GM23338 (cell line): ENCODE data around the gene ABL1. TPM values are rescaled to one million over a fixed set of nuclear protein-coding genes. Genes with fewer than 3 reads are reported as not detected.

Source experiments
- ATAC-seq: fragments of 200-7000 bp; cut with Tn5 transposase; 3 replicates; pipeline ENCODE4 v1.9.1; 2020
- DNase-seq: peaks from one replicate; pipeline ENCODE4 v3.0.0-alpha.2; 2015; ENCODE audit warnings: low spot score
- H2AFZ ChIP-seq: fragments of 200-600 bp; sonication (generic); 2 replicates; pipeline ENCODE4 v1.8.0; 2016; ENCODE audit warnings: antibody characterized with exemption, mild to moderate bottlenecking, moderate library complexity
- H3F3A ChIP-seq: fragments of 200-600 bp; sonication (generic); replicated peaks from 2 replicates; pipeline ENCODE4 v1.8.0; 2017; ENCODE audit warnings: antibody characterized with exemption, mixed run types, low read depth
- H3K27ac ChIP-seq: fragments of 200-600 bp; sonication (generic); 2 replicates; pipeline ENCODE4 v1.6.1; 2016; ENCODE audit warnings: low read depth
- H3K27me3 ChIP-seq: fragments of 200-600 bp; sonication (generic); 2 replicates; pipeline ENCODE4 v1.8.0; 2016; ENCODE audit warnings: mild to moderate bottlenecking, mixed run types, moderate library complexity; ENCODE audit not compliant: insufficient read depth
- H3K36me3 ChIP-seq: fragments of 200-600 bp; sonication (generic); 2 replicates; pipeline ENCODE4 v1.8.0; 2016; ENCODE audit warnings: mild to moderate bottlenecking; ENCODE audit not compliant: insufficient read depth
- H3K4me1 ChIP-seq: fragments of 200-600 bp; sonication (generic); 2 replicates; pipeline ENCODE4 v1.8.0; 2016; ENCODE audit warnings: mild to moderate bottlenecking, moderate library complexity; ENCODE audit not compliant: insufficient read depth
- H3K4me2 ChIP-seq: fragments of 200-600 bp; sonication (generic); 2 replicates; pipeline ENCODE4 v1.7.1; 2017; ENCODE audit warnings: mixed run types
- H3K4me3 ChIP-seq: fragments of 200-600 bp; sonication (generic); 2 replicates; pipeline ENCODE4 v1.6.1; 2016; ENCODE audit warnings: mixed run types
- H3K79me2 ChIP-seq: fragments of 200-600 bp; sonication (generic); replicated peaks from 2 replicates; pipeline ENCODE4 v1.8.0; 2017; ENCODE audit warnings: mild to moderate bottlenecking; ENCODE audit not compliant: insufficient read depth
- H3K9me2 ChIP-seq: fragments of 200-600 bp; sonication (generic); 2 replicates; pipeline ENCODE4 v1.8.0; 2017; ENCODE audit not compliant: insufficient read depth
- H4K20me1 ChIP-seq: fragments of 200-600 bp; sonication (generic); replicated peaks from 2 replicates; pipeline ENCODE4 v1.8.0; 2017; ENCODE audit warnings: mild to moderate bottlenecking; ENCODE audit not compliant: insufficient read depth
- H3K27ac Mint-ChIP-seq: 2 replicates; pipeline ENCODE4 v1.8.0; 2020; ENCODE audit warnings: inconsistent platforms, mild to moderate bottlenecking, moderate library complexity, mixed read lengths
- H3K27me3 Mint-ChIP-seq: 3 replicates; pipeline ENCODE4 v1.8.0; 2022; ENCODE audit warnings: low read depth, mild to moderate bottlenecking, moderate library complexity, mixed read lengths, inconsistent platforms; ENCODE audit not compliant: insufficient read depth, poor library complexity
- H3K36me3 Mint-ChIP-seq: 3 replicates; pipeline ENCODE4 v1.8.0; 2021; ENCODE audit warnings: low read depth, mild to moderate bottlenecking, inconsistent platforms, moderate library complexity, mixed read lengths
- H3K4me1 Mint-ChIP-seq: 3 replicates; pipeline ENCODE4 v1.8.0; 2020; ENCODE audit warnings: mild to moderate bottlenecking, inconsistent platforms, mixed read lengths
- H3K4me3 Mint-ChIP-seq: 3 replicates; pipeline ENCODE4 v1.8.0; 2021; ENCODE audit warnings: moderate library complexity, mild to moderate bottlenecking, inconsistent platforms, mixed read lengths
- H3K9me3 Mint-ChIP-seq: 3 replicates; pipeline ENCODE4 v1.8.0; 2020; ENCODE audit warnings: moderate library complexity, mild to moderate bottlenecking, inconsistent platforms, mixed read lengths
- CREB1 ChIP-seq: fragments of 250-450 bp; sonication (Bioruptor Pico); IDR thresholded peaks from 2 replicates; pipeline ENCODE4 v1.5.0; 2020; ENCODE audit warnings: low read depth, mild to moderate bottlenecking, moderate library complexity
- CTCF ChIP-seq, 2 experiments: fragments of 200-600 bp in 1 of 2; sonication (generic) in 1 of 2; conservative IDR thresholded peaks; 2 replicates each; pipeline versions ENCODE4 v1.5.1 to v1.6.1; 2016 to 2017; ENCODE audit warnings: antibody characterized with exemption in 2 of 2, low read depth in 2 of 2, mild to moderate bottlenecking in 2 of 2, moderate library complexity in 1 of 2
- ETS1 ChIP-seq: IDR thresholded peaks from 2 replicates; pipeline ENCODE4 v1.6.1; 2016; ENCODE audit warnings: antibody characterized with exemption
- EZH2 ChIP-seq: fragments of 200-600 bp; sonication (generic); IDR thresholded peaks from one replicate; pipeline ENCODE4 v1.8.0; 2017; ENCODE audit warnings: antibody characterized with exemption, mild to moderate bottlenecking, low read depth; ENCODE audit not compliant: unreplicated experiment
- EZH2phosphoT487 ChIP-seq: fragments of 200-600 bp; sonication (generic); IDR thresholded peaks from one replicate; pipeline ENCODE4 v1.8.1; 2018; ENCODE audit warnings: antibody characterized with exemption; ENCODE audit not compliant: unreplicated experiment
- JUNB ChIP-seq: IDR thresholded peaks from one replicate; pipeline ENCODE4 v1.6.1; 2016; ENCODE audit warnings: antibody characterized with exemption; ENCODE audit not compliant: unreplicated experiment
- NANOG ChIP-seq: IDR thresholded peaks from 2 replicates; pipeline ENCODE4 v1.6.1; 2016; ENCODE audit warnings: antibody characterized with exemption, borderline replicate concordance
- POLR2AphosphoS5 ChIP-seq: IDR thresholded peaks from 2 replicates; pipeline ENCODE4 v1.6.1; 2016; ENCODE audit warnings: antibody characterized with exemption, low read depth
- STAT1 ChIP-seq: IDR thresholded peaks from one replicate; pipeline ENCODE4 v1.6.1; 2016; ENCODE audit warnings: antibody characterized with exemption; ENCODE audit not compliant: unreplicated experiment
- ZNF114 ChIP-seq: fragments of 250-450 bp; sonication (Bioruptor Pico); IDR thresholded peaks from 2 replicates; pipeline ENCODE4 v1.5.0; 2020; ENCODE audit warnings: mild to moderate bottlenecking, moderate library complexity
- ZNF331 ChIP-seq: fragments of 250-450 bp; sonication (Bioruptor Pico); IDR thresholded peaks from 2 replicates; pipeline ENCODE4 v1.5.0; 2020; ENCODE audit warnings: low read depth, mild to moderate bottlenecking, moderate library complexity
- ZNF462 ChIP-seq: fragments of 250-450 bp; sonication (Bioruptor Pico); IDR thresholded peaks from 2 replicates; pipeline ENCODE4 v1.5.0; 2020; ENCODE audit warnings: mild to moderate bottlenecking, moderate library complexity
- polyA plus RNA-seq: library from polyadenylated mRNA; unstranded; fragments of >200 nt; fragmentation: Nextera tagmentation; extraction: Ambion mirVana; gene quantifications from 2 replicates; pipeline ENCODE4 v1.2.1, GENCODE V29; 2016
- total RNA-seq: library from RNA; depleted of rRNA; stranded (reverse); fragments of >200 nt; shearing (Covaris generic); gene quantifications from 2 replicates; pipeline ENCODE4 v1.2.3, GENCODE V29; 2014

Gene ABL1
- total and polyA plus RNA-seq, 2 experiments from 2014 or later = 20.7 to 85.1 TPM

- H3K36me3 ChIP-seq = peaks cover 5% of the 10 kb centered on the region; the same call in 1 of the 2 replicates
- ATAC-seq = no peak
Observed at GRCh38 chr9:130864541-130864940, 29.5 kb downstream of the ABL1 start.

GRCh38 chr9:130865921-130866320 lies 30.9 kb downstream of the ABL1 start:
- Histone ChIP-seq H3K9me2 (no peaks in the 10 kb centered on the region), H4K20me1 (peaks cover 12% of the 10 kb centered on the region), H3K4me2 (no peak overlapping the region), H3K27ac (no peak overlapping the region), H3K4me3 (no peak overlapping the region), H3K4me1 (no peaks in the 10 kb centered on the region), H3K36me3 (peaks cover 5% of the 10 kb centered on the region; the same call in 1 of the 2 replicates), H3K79me2 (peaks cover 73% of the 10 kb centered on the region), H2AFZ (no peak overlapping the region), H3F3A (peaks cover 13% of the 10 kb centered on the region; the same call in 1 of the 2 replicates), H3K27me3 (no peaks in the 10 kb centered on the region)
- Mint-ChIP-seq H3K27me3 (no peaks in the 10 kb centered on the region), H3K4me1 (no peaks in the 10 kb centered on the region; the same call in 1 of the 3 replicates), H3K9me3 (no peaks in the 10 kb centered on the region), H3K36me3 (peaks cover 33% of the 10 kb centered on the region), H3K27ac (no peak overlapping the region), H3K4me3 (no peak overlapping the region)
- ATAC-seq = no peak
- no peak for DNase-seq
- no peak for TF ChIP-seq ZNF114 (CRISPR knock-in tag)
- TF ChIP-seq ZNF462 (CRISPR knock-in tag) = no peak
- no peak for TF ChIP-seq STAT1
- no peak for TF ChIP-seq JUNB
- no peak for TF ChIP-seq NANOG
- no peak for TF ChIP-seq ETS1
- TF ChIP-seq CTCF (conservative IDR thresholded peaks at IDR 0.05; ENCODE audit: low read depth in 2 of 2) = no peak
- TF ChIP-seq CREB1 (CRISPR knock-in tag) = no peak
- TF ChIP-seq ZNF331 (CRISPR knock-in tag) = no peak
- TF ChIP-seq EZH2phosphoT487 = no peak
- TF ChIP-seq EZH2 = no peak
- no peak for TF ChIP-seq POLR2AphosphoS5

More at GRCh38 chr9:130864541-130864940, 29.5 kb downstream of the ABL1 start:
- Histone ChIP-seq H3K27ac (no peak overlapping the region), H3F3A (peaks cover 15% of the 10 kb centered on the region), H3K9me2 (no peaks in the 10 kb centered on the region), H3K27me3 (no peaks in the 10 kb centered on the region), H3K4me1 (no peaks in the 10 kb centered on the region), H2AFZ (no peak overlapping the region), H4K20me1 (peaks cover 5% of the 10 kb centered on the region), H3K79me2 (peaks cover 71% of the 10 kb centered on the region), H3K4me2 (no peak overlapping the region), H3K4me3 (no peak overlapping the region)
- Mint-ChIP-seq H3K4me3 (no peak overlapping the region), H3K36me3 (peaks cover 26% of the 10 kb centered on the region; the same call in 2 of the 3 replicates), H3K9me3 (no peaks in the 10 kb centered on the region), H3K27me3 (no peaks in the 10 kb centered on the region), H3K27ac (no peak overlapping the region), H3K4me1 (peaks cover 9% of the 10 kb centered on the region)
- DNase-seq = no peak
- TF ChIP-seq CREB1 (CRISPR knock-in tag) = no peak
- no peak for TF ChIP-seq EZH2phosphoT487
